ENCODE results near the gene CTSG.
"Not testable (repeated sequence)": the region's sequence is repeated elsewhere in the genome, so short reads cannot be mapped to it uniquely, and the experiment has no call there.

CTSG gene

GRCh38 chr14:24542346-24542936 is 33.6 kb downstream of the CTSG start:
- no peaks in the 10 kb centered on the region for H3K9me3 ChIP-seq (ENCODE audit: control insufficient read depth in 2 of 2, low read length in 2 of 2)
- no peaks in the 10 kb centered on the region for H3K27me3 ChIP-seq (ENCODE audit: control insufficient read depth in 1 of 2, insufficient read depth in 2 of 2, low read length in 2 of 2)
- H3K9ac ChIP-seq (ENCODE audit: low read length in 2 of 2): no peak overlapping the region
- H3K4me3 ChIP-seq (ENCODE audit: low read length in 2 of 2): no peak overlapping the region
- H3K36me3 ChIP-seq (ENCODE audit: control insufficient read depth in 2 of 2, insufficient read depth in 2 of 2, low read length in 2 of 2): no peaks in the 10 kb centered on the region
- H3K4me1 ChIP-seq (ENCODE audit: control insufficient read depth, insufficient read depth, low read length): no peaks in the 10 kb centered on the region
- H3K27ac ChIP-seq (ENCODE audit: low read length): no peak overlapping the region

- Histone ChIP-seq H3K4me3 (ENCODE audit: low read length in 2 of 2) (no peak overlapping the region), H3K9me3 (ENCODE audit: control insufficient read depth in 2 of 2, low read length in 2 of 2) (no peaks in the 10 kb centered on the region), H3K9ac (ENCODE audit: low read length in 2 of 2) (no peak overlapping the region), H3K36me3 (ENCODE audit: control insufficient read depth in 2 of 2, insufficient read depth in 2 of 2, low read length in 2 of 2) (no peaks in the 10 kb centered on the region), H3K4me1 (ENCODE audit: control insufficient read depth, insufficient read depth, low read length) (no peaks in the 10 kb centered on the region), H3K27ac (ENCODE audit: low read length) (no peak overlapping the region), H3K27me3 (ENCODE audit: control insufficient read depth in 1 of 2, insufficient read depth in 2 of 2, low read length in 2 of 2) (no peaks in the 10 kb centered on the region)
These were observed 40.3 kb downstream of the CTSG start for GRCh38 chr14:24535737-24536136.

DNA sequence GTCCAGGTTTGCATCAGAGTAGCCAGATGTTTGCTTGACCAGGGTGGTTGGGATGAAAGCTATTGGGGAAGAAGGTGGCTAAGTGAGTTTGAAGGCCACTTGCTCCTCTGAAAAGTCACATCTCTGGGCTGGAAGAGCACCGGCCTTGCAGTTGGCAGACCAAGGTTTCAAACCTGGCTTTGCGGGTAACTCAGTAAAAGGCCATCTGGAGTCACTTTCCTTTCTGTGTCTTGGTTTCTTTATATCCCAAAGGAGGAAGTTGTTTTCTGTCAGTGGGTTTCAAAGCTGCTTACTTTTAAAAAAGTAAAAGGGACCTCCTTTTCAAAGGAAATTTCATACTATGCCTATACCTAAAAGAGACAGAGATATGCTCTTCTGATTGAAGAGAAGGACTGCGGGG is 41.8 kb downstream of the CTSG start:
- Histone ChIP-seq H3K9me3 (ENCODE audit: control insufficient read depth in 2 of 2, low read length in 2 of 2) (no peaks in the 10 kb centered on the region), H3K36me3 (ENCODE audit: control insufficient read depth in 2 of 2, insufficient read depth in 2 of 2, low read length in 2 of 2) (no peaks in the 10 kb centered on the region), H3K9ac (ENCODE audit: low read length in 2 of 2) (no peak overlapping the region), H3K27me3 (ENCODE audit: control insufficient read depth in 1 of 2, insufficient read depth in 2 of 2, low read length in 2 of 2) (no peaks in the 10 kb centered on the region), H3K4me3 (ENCODE audit: low read length in 2 of 2) (no peak overlapping the region), H3K4me1 (ENCODE audit: control insufficient read depth, insufficient read depth, low read length) (no peaks in the 10 kb centered on the region), H3K27ac (ENCODE audit: low read length) (no peak overlapping the region)

DNA sequence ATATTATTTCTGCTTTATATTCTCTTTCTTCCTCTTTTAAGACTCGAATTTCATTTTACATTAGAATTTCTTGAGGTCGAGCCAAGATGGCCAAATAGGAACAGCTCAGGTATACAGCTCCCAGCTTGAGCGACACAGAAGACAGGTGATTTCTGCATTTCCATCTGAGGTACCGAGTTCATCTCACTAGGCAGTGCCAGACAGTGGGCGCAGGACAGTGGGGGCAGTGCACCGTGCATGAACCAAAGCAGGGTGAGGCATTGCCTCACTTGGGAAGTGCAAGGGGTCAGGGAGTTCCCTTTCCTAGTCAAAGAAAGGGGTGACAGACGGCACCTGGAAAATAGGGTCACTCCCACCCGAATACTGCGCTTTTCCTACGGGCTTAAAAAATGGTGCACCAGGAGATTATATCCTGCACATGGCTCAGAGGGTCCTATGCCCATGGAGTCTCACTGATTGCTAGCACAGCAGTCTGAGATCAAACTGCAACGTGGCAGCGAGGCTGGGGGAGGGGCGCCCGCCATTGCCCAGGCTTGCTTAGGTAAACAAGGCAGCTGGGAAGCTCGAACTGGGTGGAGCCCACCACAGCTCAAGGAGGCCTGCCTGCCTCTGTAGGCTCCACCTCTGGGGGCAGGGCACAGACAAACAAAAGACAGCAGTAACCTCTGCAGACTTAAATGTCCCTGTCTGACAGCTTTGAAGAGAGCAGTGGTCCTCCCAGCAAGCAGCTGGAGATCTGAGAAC is 50.0 kb downstream of the CTSG start:
- not testable (repeated sequence) for H3K4me1 ChIP-seq (ENCODE audit: control insufficient read depth, insufficient read depth, low read length); H3K9ac ChIP-seq (ENCODE audit: low read length in 2 of 2); H3K36me3 ChIP-seq (ENCODE audit: control insufficient read depth in 2 of 2, insufficient read depth in 2 of 2, low read length in 2 of 2); H3K27ac ChIP-seq (ENCODE audit: low read length); H3K9me3 ChIP-seq (ENCODE audit: control insufficient read depth in 2 of 2, low read length in 2 of 2); H3K4me3 ChIP-seq (ENCODE audit: low read length in 2 of 2); H3K27me3 ChIP-seq (ENCODE audit: control insufficient read depth in 1 of 2, insufficient read depth in 2 of 2, low read length in 2 of 2)

Measured in stomach smooth muscle (tissue), 2 donors.